Measurements from ENCODE around the gene RBM33. TPM values are rescaled to one million over a fixed set of nuclear protein-coding genes. Genes with fewer than 3 reads are reported as not detected.

Gene RBM33
- total and polyA plus RNA-seq, 2 of the 8 experiments (the other 6 are each of a cell fraction or from before 2014, with no cell fraction given) = 16.5 to 64.6 TPM

- no peak overlapping the region for H3K14ac ChIP-seq (ENCODE audit: insufficient read length)
- H3K9me3 ChIP-seq (ENCODE audit: insufficient read depth in 2 of 2, low read depth in 1 of 2, low read length in 1 of 2) = no peaks in the 10 kb centered on the region
- no peak overlapping the region for H3K4ac ChIP-seq (replicated peaks; ENCODE audit: insufficient read length, low read depth, low read length)
- no peak overlapping the region for H2BK12ac ChIP-seq (ENCODE audit: low read depth, low read length)
- H3K27ac ChIP-seq (ENCODE audit: low read depth, low read length) = no peak overlapping the region
- H3K79me2 ChIP-seq (ENCODE audit: control insufficient read depth in 1 of 2, insufficient read depth in 2 of 2, low read length in 2 of 2) = no peaks in the 10 kb centered on the region
- H2AK5ac ChIP-seq (ENCODE audit: low read depth, low read length) = no peak overlapping the region
- H4K20me1 ChIP-seq (replicated peaks in 1 of 2; ENCODE audit: control insufficient read depth in 1 of 2, insufficient read depth in 2 of 2, low read length in 2 of 2) = no peaks in the 10 kb centered on the region
- no peaks in the 10 kb centered on the region for H3K23me2 ChIP-seq (ENCODE audit: low read depth, low read length)
- H3K4me1 ChIP-seq (replicated peaks in 1 of 4; ENCODE audit: control insufficient read depth in 3 of 4, insufficient read depth in 4 of 4, low read length in 3 of 4) = peaks cover 4 to 8% (median 5%) of the 10 kb centered on the region in 4 experiments; a peak in 6 of 7 replicates
- H2AFZ ChIP-seq (ENCODE audit: low read length) = no peak overlapping the region
- H3K23ac ChIP-seq (ENCODE audit: insufficient read length) = no peak overlapping the region
- H4K91ac ChIP-seq (replicated peaks; ENCODE audit: insufficient read length, low read length) = no peak overlapping the region
- H3K4me3 ChIP-seq (ENCODE audit: extremely low read depth in 1 of 4, insufficient read depth in 2 of 4, low read depth in 3 of 4, low read length in 4 of 4) = no peak overlapping the region
- no peak for TF ChIP-seq SP4 (IDR thresholded peaks at IDR 0.05; ENCODE audit: low read length)
- TF ChIP-seq TAF7 (optimal IDR thresholded peaks at IDR 0.05; ENCODE audit: borderline replicate concordance, low read depth, low read length) = no peak
- TF ChIP-seq KDM4A (IDR thresholded peaks at IDR 0.05; ENCODE audit: low read depth, low read length, severe bottlenecking) = no peak
- TF ChIP-seq PHF8 (conservative IDR thresholded peaks at IDR 0.05; ENCODE audit: low read depth, low read length) = no peak
- TF ChIP-seq EZH2 (IDR thresholded peaks at IDR 0.05; ENCODE audit: low read depth, low read length, severe bottlenecking) = no peak
- no peak for TF ChIP-seq SP1 (IDR thresholded peaks at IDR 0.05; ENCODE audit: low read depth, low read length)
- no peak overlapping the region for H4K5ac ChIP-seq (ENCODE audit: insufficient read length, low read depth, low read length)
- H3K56ac ChIP-seq (replicated peaks; ENCODE audit: insufficient read length, low read depth, low read length) = no peak overlapping the region
- FAIRE-seq = no peak
- H2BK5ac ChIP-seq (ENCODE audit: low read depth, low read length) = no peak overlapping the region
- ChIA-PET POLR2A (ENCODE audit: partially characterized antibody) (no interaction called here), CTCF (ENCODE audit: partially characterized antibody) (interaction anchor here (0.6 to 6.3 kb wide), 17 partner anchors 10 to 415 kb away, joined by 3 to 64 read pairs (median 4); no protein-coding TSS in a partner anchor)
- DNase-seq (ENCODE audit: low read depth in 1 of 2, low spot score in 2 of 2) = no peak
- no peak overlapping the region for H2BK15ac ChIP-seq (ENCODE audit: low read length)
- H3K9ac ChIP-seq (replicated peaks in 1 of 4; ENCODE audit: extremely low read depth in 1 of 4, low read depth in 3 of 4, low read length in 3 of 4) = no peak overlapping the region
- H3K4me2 ChIP-seq (ENCODE audit: insufficient read depth in 1 of 2, low read depth in 2 of 2, low read length in 2 of 2) = no peak overlapping the region
- H3K27me3 ChIP-seq (replicated peaks in 1 of 4; ENCODE audit: control insufficient read depth in 3 of 4, extremely low read depth in 1 of 4, insufficient read depth in 3 of 4, low read length in 3 of 4) = no peaks in the 10 kb centered on the region
- WGBS, 2 experiments (ENCODE audit: extremely low coverage in 1 of 2, insufficient coverage in 1 of 2, insufficient read length in 1 of 2, insufficient replicate concordance in 2 of 2, low coverage in 1 of 2, low lambda C conversion rate in 2 of 2, missing lambda C conversion rate in 1 of 2) = 93% methylated on average over 1 of the region's 1 CpG; no CpG with 5 or more reads in 1 of the 2 experiments
- H4K8ac ChIP-seq (ENCODE audit: extremely low read depth, insufficient read depth, low read length) = no peak overlapping the region
- no peak overlapping the region for H2BK120ac ChIP-seq (replicated peaks; ENCODE audit: low read depth, low read length)
- H3K36me3 ChIP-seq (ENCODE audit: control insufficient read depth in 2 of 4, insufficient read depth in 4 of 4, low read length in 3 of 4) = no peaks in the 10 kb centered on the region
- no peak overlapping the region for H2BK20ac ChIP-seq (ENCODE audit: low read length)
- H3K18ac ChIP-seq (ENCODE audit: extremely low read depth, low read length) = no peak overlapping the region
- no peaks in the 10 kb centered on the region for H3K79me1 ChIP-seq (ENCODE audit: low read depth, low read length)
Observed at GRCh38 chr7:155597753-155598140, 46.7 kb upstream of the RBM33 start.
